IPS DF 19.7 (cell line): ENCODE data around the gene PPIA.
A peak's percentile ranks its signal among the peaks of the same experiment; 100 is the strongest.

Source experiments
- DNase-seq: peaks from one replicate; pipeline ENCODE4 v3.0.0-alpha.2; 2013; ENCODE audit warnings: low read depth, low spot score

PPIA gene

DNA sequence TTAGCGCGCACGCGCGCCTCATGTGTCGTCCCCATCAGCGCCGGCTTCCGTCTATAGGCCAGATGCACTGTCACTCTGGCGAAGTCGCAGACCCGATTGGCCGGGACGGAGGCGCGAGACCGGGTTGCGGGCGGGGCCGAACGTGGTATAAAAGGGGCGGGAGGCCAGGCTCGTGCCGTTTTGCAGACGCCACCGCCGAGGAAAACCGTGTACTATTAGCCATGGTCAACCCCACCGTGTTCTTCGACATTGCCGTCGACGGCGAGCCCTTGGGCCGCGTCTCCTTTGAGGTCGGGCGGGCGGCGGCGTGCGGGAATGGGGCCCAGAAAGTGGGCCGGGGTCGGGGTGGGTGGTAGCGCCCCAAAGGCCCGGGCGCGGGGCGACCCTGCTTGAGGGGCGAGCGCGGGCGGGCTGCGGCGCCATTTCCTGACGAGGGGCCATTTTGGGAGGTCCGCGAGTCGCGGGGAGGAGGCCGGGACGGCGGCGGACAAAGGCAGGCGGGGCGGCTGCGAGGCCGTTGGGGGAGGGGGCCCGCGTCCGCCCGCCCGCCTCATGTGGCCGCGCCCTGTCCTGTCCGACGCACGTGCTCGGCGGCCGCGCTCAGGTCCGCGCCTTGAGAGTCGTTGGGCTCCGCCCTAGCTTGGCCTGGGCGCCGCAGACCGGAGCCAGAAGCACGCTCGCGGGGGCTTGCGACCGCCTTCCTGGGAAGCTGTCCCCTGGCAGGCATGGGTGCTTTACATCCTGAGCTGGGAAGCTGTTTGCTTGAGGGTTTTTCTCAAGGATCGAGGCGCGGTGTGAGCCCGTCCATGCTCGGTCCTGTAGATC, at the start of gene PPIA:
TSS of gene PPIA (plus strand) at position 178 of the 825 bp plus-strand sequence. CDS start at position 222, 44 bp downstream.
- peak; percentile 93 for DNase-seq

DNA sequence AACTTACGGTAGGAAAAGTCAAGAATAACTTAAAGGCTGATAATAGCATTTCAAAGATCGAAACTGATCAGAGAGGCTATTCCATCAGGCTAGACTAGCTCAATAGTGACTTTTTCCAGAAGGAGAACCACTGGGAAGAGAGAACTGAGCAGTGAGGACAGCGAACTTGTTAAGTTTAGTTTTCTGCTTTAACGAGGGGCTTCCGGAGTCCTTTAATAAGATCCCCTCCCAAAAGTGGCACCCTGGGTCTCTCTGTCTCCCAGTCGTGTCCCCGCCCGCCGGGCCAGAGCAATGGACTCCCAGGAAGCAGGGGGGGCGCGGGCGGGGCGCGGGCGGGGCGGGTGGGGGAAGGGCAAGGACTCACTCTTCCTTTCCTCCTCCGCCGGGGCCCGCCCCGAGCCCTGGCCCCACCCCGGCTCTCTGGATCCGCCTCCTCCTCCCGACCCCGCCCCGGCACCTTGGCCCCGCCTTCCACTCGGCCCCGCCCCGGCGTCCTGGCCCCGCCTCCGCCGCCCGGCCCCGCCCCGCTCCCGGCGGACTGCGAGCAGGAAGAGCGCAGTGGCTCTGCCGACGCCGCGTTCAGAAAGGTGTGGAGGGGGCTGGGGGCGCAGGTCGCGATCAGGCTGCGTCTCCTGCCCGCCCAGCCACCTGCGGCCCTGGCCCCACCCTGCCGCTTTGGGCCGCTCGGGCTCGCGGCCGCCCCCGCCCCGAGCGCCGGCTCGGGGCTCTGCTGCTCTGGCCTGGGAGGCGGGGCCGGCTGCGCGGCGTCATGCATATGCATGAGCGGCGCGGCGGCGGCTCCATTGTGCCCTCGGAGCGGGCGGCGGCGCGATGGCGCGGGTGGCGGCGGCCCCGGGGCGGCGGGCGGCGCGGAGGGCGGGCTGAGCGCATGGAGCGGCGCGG, 48.2 kb upstream of the PPIA start, which contains the start of gene ZMIZ2:
TSS of gene ZMIZ2 (plus strand) at position 803 of the 903 bp plus-strand sequence. CDS start 7,403 bp downstream, outside the sequence.
- peak; percentile 20 for DNase-seq

DNA sequence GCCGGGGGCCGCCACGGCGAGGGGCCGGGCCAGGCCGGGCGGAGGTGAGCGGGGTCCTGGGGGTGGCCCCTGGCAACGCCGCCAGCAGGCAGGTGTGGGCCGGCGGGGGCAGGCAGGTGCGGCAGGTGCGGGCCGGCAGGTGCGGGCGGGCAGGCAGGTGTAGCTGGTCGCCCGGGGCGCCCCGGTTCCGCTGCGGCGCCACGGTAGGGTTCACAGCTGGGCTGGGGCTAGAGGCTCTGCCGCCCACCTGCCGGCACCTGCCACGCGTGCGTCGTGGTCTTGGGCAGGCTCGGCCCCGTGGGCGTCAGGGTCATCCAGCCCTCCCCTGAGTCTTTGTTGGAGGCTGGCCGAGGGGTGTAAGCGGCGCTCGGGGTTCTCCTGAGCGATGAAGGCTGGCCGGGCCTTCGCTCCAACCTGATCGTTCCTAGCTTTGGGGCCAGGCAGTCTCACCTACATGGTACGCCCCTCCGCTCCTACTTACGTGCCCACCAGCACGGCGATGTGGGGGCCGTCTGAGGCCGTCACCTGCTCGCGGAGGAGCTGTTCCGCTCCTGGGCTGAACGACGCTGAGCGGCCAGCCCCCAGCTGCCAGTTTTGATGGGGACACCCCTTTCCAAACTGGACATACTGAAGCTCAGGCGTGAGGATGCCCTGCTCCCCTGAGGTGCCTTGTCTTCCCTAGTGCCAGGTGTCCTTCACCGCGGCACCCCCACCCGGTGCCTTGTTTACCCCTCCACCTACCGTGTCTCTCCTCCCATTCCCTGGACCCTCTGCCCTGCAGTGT, 47.3 kb upstream of the PPIA start:
- no peak for DNase-seq

DNA sequence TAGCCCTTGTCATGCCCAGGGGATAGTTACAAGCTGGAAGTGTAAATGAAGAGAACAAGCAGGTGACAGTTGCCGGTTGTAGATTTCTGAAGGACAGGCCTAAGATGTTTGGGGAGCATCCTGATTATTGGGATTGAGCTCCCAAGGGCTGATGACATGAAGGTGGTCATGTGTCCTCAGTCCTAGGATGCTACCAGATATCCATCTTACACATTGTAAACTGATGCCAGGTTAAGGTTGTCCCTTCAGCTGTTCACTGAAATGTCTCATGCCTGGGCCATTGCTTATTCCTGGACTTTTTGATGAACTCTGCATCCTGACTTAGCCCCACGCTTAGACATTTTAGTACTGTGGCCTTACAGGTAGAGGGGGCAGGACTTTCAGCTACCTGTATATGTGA, 46.5 kb upstream of the PPIA start:
- no peak for DNase-seq

DNA sequence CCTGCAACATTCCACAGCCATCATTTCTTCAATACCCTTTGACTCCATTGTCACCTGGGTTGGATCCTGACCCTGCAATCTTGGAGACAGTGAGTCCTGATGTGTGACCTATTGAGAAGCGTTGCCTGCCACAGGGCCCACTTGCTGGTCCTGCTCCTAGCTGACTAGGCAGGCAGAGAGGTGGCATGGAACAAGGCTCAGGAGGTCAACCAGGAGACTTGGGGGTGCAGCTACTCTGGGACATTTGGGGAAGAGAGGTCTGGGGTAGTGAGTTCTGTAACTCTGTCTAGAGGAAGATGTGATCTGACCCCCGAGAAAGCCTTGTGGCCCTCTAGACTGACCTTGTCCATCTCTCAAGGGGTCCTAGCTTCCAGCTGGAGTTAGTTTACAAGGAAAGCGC, 46.1 kb upstream of the PPIA start:
- DNase-seq: no peak

DNA sequence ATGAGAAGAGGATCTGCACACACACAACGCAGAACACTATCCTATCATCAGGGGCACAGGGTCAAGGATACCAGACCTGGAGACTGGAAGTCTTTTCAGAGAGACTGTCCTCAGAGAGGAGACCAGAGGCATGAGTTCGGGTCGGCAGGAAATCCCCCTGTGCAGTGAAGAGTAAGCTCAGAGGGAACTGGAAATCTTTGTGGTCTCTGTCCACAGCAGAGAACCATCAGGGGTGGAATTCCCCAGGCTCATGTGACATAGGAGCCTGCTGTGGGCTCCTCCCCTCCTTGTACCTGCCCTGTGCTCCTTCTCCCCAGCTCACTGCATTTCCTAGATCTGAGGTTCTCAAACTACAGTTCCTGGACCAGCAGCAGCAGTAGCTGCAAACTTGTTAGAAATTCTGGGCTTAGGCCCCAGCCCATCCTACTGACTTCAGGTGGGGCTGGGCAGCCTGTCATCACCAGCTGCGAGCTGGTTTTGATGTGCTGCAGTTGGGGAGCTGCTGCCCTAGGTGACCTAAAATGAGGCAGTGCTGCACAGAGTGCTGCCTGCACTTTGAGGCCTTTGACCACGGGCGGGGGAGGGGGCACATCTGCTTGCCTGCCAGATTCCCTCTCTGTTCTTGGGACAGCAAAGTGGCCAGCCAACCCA, 45.4 kb upstream of the PPIA start:
- no peak for DNase-seq

DNA sequence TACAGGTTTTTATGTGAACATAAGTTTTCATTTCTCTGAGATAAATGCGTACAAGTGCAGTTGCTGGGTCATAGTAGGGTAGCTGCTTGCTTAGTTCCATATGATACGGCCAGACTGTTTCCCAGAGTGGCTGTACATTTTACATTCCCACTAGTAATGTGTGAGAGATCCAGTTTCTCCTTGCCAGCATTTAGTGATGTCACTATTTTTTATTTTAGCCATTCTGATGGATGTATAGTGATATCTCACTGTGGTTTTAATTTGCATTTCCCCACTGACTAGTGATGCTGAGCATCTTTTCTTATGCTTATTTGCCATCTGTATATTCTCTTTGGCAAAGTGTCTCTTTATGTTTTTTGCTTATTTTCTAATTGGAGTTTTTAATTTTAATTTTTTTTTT, 43.7 kb upstream of the PPIA start:
- DNase-seq: no peak

DNA sequence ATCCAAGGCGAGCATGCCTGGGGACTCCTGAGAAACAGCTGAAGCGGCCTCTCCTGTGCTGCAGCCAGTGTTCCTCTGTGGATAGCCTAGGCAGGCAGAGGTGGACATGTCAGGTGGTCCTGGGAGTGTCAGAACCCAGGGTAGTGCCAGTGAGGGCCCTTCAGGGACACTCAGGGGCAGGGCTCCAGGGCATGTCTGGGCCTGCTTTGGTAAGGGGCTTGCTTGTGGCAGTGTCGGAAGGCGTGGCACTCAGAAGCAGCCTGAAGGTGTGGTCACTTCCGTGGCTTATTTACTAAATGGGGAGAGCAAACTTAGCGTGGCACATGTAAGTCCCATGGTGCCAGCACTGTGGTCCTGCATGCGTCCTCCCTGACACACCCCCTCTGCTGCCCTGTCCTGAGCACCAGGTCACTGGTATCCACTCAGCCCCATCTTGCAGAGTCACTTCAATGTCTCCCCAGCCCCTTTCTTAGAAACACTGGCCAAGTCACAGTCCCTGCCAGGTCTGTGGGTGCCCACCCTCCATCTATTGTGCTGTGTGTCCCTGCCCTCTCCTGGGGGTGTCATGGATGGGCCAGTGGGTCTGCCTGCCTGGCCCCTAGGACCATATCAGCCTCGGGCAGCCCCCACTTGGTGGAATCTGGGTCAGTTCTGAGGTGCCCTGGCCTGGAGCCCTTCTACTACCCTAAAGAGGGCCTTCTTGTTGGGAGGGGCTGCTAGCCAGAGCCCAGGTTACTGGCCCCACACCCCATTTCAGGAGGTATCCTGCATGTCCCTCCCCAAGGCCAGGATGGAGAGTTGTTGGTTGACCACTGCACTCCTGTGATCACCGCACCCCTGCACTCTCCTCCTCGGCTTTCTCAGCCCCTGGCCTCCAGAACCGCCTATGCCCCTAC, 41.4 kb upstream of the PPIA start:
- DNase-seq: no peak

DNA sequence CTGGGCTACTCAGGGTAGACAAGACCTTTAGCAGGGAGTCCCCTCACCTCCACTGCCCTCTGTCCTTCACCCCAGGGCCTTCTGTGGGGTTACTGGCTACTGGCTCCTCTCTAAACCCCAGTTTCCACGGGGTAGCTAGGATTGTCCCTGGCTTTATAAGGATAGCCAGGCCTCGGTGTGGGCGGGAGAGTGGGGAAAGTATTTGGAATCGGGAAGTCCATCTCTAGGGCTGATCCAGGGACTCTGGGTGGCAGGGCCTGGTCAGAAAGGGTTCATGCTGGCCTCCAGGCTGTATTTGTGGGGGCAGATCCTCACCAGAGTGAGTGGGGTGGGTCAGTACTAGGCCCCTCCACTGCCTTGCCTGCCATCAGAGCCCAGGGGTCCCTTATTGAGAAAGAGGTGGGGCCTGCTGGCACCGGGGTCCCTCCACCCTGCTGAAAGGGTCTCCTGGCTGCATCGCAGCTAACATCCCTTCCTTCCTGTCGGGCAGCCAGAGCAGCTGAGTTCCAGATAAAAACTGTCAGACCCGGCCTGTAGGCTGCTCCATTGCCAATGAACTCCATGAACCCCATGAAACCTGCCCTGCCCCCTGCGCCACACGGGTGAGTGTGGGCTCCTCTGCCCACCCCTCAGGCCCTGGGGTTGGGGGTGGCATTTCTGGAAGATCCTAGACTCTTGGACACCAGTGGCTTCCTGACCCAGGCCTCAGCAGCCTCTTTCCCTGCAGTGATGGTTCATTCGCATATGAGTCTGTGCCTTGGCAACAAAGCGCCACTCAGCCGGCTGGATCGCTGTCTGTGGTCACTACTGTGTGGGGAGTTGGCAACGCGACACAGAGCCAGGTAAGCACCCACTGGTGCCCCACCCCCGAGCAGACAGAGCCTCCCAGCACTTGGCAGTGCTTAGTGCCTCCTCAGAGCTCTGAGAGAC, 40.5 kb upstream of the PPIA start:
- DNase-seq: no peak

DNA sequence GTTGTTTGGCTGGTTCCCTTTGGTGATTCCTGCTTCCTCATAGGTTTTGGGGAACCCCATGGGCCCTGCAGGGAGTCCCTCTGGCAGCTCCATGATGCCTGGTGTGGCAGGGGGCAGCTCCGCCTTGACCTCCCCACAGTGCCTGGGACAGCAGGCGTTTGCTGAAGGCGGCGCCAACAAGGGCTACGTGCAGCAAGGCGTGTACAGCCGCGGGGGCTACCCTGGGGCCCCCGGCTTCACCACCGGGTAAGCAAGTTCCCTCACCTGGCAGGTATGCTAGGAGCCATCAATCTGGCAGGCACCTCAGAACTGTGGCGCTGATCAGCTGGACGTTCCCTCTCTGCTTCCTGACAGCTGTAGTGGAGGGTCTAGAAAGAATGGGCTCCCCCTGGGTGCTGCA, 39.6 kb upstream of the PPIA start:
- DNase-seq: no peak

DNA sequence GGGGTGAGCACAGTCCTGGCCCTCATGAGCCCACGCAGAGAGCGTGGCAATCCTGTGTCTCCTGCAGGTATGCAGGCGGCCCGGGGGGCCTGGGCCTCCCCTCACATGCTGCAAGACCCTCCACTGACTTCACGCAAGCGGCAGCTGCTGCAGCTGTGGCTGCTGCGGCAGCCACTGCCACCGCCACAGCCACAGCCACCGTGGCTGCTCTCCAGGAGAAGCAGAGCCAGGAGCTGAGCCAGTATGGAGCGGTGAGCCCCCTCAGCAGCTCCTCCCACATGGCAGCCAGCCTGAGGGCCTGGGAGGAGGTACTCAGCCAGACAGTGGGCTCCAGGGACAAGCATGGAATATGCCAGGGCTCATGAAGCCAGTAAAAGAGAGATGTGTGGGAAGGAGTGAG, 39.2 kb upstream of the PPIA start:
- no peak for DNase-seq

DNA sequence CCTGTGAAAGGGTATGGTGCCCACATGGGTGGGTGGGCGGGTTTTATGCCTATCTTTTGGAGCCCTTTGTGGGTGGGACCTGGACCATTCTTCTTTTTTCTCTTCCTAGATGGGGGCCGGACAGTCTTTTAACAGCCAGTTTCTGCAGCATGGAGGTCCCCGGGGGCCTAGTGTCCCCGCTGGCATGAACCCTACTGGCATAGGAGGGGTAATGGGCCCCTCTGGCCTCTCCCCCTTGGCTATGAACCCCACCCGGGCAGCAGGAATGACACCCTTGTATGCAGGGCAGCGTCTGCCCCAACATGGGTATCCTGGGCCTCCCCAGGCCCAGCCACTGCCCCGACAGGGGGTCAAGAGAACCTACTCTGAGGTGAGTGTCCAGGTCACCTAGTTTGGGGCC, 38.7 kb upstream of the PPIA start:
- DNase-seq: no peak

DNA sequence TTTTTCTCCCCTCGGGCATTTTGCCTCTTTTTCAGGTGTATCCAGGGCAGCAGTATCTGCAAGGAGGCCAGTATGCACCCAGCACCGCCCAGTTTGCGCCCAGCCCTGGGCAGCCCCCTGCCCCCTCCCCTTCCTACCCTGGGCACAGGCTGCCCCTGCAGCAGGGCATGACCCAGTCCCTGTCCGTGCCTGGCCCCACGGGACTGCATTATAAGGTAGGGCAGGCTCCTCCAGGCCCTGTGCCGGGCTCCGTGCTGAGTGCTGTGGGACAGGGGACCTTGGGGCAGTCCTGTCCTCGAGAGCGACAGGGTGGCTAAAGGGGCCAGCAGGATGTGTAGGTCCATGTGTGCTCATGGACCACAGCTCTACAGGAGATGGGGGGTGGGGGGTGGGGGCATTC, 37.2 kb upstream of the PPIA start:
- no peak for DNase-seq

DNA sequence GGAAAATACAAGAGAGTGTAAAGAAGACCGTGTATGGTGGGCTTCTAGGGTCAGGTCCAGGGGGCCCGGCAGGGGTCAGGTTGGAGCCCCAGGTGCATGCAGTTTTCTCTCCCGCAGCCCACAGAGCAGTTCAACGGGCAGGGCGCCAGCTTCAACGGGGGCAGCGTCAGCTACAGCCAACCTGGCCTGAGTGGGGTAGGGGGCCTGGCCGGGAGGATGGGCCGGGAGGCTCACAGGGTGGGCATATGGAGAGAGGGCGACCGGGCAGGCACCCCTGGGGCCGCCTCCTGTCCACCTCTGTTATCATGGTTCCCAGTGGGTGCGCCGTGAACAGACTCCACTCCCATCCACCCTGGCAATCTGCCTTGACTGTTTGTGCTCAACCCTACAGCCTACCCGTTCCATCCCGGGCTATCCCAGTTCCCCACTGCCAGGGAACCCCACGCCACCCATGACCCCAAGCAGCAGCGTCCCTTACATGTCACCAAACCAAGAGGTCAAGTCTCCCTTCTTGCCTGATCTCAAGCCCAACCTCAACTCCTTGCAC, 36.4 kb upstream of the PPIA start:
- no peak for DNase-seq

DNA sequence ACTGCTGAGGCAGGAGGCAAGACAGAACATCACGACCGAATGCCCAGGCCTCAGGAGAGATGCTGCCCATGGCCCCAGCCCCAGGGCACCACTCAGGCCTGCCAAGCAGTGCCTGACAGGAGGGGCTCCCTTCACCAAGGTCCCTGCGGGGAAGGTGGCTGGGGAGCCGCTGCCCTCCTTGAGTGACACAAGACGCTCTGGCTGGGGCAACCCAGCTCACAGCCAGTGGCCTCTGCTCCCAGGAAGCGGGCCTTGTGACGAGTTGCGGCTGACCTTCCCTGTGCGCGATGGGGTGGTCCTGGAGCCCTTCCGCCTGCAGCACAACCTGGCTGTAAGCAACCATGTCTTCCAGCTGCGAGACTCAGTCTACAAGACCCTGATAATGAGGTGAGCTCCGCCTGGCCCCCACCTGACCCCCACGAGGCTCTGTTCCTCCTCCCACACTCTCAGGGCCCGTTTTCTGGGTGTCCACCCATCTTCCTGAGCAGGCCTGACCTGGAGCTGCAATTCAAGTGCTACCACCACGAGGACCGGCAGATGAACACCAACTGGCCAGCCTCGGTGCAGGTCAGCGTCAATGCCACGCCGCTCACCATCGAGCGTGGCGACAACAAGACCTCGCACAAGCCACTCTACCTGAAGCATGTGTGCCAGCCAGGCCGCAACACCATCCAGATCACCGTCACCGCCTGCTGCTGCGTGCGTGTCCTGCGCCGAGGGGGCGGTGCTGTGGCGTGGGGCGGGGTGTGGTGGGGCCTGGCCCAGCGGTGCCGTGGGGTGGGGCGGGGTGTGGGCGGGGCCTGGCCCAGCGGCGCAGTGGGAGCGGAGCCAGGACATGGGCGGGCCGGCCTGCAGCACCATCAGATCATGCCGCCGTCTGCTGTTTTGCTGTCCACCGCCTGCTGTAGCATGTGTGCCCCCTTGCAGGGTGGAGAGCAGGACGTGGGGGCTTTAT, 35.0 kb upstream of the PPIA start:
- no peak for DNase-seq

DNA sequence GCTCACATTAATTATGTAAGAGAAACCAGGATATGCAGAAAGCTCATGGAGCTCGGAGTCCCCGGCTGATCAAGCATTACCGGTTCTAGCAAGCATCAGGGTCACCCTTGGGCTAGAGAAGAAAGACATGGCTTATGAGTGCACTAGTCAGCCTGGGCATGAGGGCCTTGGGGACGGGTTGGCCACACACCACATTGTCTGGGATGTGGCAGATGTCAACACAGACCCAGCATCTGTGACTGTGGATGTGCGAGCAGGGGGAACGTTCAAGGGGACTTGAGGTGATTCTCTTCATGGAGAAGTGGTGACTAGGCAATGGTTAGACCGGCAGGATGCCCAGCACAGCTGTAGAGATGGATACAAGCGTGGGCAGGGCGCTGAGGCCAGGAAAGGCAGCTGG, 34.2 kb upstream of the PPIA start:
- no peak for DNase-seq

DNA sequence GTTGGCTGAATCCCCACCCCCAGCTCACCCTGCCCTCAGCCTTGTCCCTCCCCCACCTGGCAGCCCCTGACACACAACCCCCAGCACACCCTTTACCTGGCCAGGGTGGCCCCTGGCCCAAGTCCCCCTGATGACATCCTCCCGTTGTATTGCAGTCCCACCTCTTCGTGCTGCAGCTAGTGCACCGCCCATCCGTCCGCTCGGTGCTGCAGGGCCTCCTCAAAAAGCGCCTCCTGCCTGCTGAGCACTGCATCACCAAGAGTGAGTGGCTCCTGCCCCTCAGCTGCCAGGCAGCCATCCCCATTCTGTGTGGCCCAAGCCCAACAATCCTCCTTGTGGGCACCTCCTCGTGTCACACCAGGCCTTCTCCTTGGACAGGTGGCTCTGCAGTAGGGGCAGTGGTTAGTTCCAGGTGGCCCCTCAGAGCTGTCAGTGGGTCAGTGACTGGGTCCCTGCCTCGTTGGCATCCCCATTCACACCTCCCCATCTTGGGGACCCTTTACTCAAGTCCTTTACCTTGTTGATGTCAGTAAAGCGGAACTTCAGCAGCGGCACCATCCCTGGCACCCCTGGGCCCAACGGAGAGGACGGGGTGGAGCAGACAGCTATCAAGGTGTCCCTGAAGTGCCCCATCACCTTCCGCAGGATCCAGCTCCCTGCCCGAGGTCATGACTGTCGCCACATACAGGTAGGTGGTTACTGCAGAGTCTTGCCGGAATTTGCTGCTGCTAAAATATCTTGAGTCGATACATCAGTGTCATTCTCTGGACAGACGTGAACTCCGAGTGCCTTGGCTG, 33.6 kb upstream of the PPIA start:
- no peak for DNase-seq
